ENCODE results near the gene RANBP6.
"Not testable (repeated sequence)": the region's sequence is repeated elsewhere in the genome, so short reads cannot be mapped to it uniquely, and the experiment has no call there.

The RANBP6 gene

DNA sequence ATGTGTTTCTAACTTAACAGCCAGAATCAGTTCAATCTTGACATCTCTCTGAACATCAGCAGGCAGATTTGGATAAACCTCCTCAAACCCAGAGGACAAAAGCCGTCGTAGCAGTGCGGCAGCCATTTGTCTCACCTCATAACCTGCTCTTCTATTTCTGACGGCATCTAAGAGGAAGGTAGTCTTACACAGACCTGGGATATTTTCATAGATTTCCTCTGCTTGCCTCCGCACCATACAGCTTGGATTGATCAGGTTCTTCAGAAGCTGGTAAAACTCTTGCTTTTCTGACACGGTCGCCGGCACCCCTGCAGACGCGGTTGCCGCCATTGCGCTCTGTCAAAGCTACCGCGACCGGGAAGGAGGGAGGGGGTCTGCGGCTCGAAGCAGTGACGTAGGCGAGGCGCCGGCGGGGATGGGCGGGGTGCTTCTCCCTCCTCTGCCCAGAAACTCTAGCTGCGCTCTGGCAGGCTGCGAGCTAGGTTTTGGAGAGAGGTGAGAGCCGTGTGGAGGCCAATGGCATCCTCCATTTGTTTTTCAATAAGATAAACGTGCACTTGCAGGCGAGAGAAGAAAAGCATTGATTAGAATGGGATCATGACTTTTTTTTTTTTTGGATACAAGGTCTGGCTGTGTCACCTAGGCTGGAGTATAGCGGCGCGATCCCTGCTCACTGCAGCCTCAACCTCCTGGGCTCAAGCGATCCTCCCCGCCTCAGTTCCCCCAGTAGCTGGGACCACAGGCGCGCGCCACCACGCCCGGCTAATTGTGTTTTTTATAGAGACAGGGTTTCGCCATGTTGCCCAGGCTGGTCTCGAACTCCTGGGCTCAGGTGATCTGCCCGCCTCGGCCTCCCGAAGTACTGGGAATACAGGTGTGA lies at the start of gene RANBP6:
RANBP6 (minus strand) TSS at position 347 of the 880 bp plus-strand sequence; CDS start at position 330, 17 bp downstream.
- TF ChIP-seq, protein P1, sequence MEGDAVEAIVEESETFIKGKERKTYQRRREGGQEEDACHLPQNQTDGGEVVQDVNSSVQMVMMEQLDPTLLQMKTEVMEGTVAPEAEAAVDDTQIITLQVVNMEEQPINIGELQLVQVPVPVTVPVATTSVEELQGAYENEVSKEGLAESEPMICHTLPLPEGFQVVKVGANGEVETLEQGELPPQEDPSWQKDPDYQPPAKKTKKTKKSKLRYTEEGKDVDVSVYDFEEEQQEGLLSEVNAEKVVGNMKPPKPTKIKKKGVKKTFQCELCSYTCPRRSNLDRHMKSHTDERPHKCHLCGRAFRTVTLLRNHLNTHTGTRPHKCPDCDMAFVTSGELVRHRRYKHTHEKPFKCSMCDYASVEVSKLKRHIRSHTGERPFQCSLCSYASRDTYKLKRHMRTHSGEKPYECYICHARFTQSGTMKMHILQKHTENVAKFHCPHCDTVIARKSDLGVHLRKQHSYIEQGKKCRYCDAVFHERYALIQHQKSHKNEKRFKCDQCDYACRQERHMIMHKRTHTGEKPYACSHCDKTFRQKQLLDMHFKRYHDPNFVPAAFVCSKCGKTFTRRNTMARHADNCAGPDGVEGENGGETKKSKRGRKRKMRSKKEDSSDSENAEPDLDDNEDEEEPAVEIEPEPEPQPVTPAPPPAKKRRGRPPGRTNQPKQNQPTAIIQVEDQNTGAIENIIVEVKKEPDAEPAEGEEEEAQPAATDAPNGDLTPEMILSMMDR (IDR thresholded peaks at IDR 0.05; ENCODE audit: unreplicated experiment in 3 of 3), result no peak
- Mint-ChIP-seq H3K36me3 (ENCODE audit: low read depth) (peaks cover 34% of the 10 kb centered on the region), H3K27ac (peak within 1 kb of the TSS; percentile 86 to 98 (median 95)), H3K27me3 (ENCODE audit: low read depth) (no peaks in the 10 kb centered on the region), H3K4me1 (peaks cover 36% of the 10 kb centered on the region), H3K4me3 (peak within 1 kb of the TSS; percentile 98 to 99 (median 99)), H3K9me3 (no peaks in the 10 kb centered on the region)

GRCh38 chr9:6063146-6063545 lies 47.7 kb upstream of the RANBP6 start:
- not testable (repeated sequence) for H3K27ac Mint-ChIP-seq; H3K27me3 Mint-ChIP-seq (ENCODE audit: low read depth); H3K4me3 Mint-ChIP-seq; H3K4me1 Mint-ChIP-seq; H3K36me3 Mint-ChIP-seq (ENCODE audit: low read depth); H3K9me3 Mint-ChIP-seq

- Mint-ChIP-seq H3K4me1 (no peaks in the 10 kb centered on the region), H3K36me3 (ENCODE audit: low read depth) (no peaks in the 10 kb centered on the region), H3K27me3 (ENCODE audit: low read depth) (peaks cover under 1% of the 10 kb centered on the region), H3K4me3 (no peak overlapping the region), H3K9me3 (peaks cover 6% of the 10 kb centered on the region), H3K27ac (no peak overlapping the region)
- TF ChIP-seq, protein P1 (IDR thresholded peaks at IDR 0.05; ENCODE audit: unreplicated experiment in 3 of 3), result no peak
These were observed 40.2 kb upstream of the RANBP6 start for GRCh38 chr9:6055666-6056065.

DNA sequence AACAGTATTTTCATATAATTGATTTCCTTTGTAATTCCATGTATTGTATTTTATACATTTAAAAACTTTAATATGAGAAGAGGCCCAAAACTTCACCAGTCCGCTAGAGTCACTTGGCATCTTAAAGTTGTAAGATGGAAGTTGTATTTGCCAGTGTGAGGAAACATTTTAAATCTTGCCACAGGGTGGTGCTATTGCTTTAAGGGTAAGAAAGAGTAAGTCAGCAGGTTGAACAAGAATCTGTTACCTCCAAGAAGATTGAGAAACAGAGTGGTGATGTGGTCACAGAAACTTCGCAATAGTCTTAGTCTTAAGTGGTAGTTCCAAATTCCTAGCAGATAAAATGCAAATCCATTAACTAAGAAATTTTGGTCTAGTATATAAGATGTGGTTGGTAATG lies 39.8 kb upstream of the RANBP6 start:
- Mint-ChIP-seq H3K9me3 (peaks cover 6% of the 10 kb centered on the region), H3K36me3 (ENCODE audit: low read depth) (no peaks in the 10 kb centered on the region), H3K27me3 (ENCODE audit: low read depth) (no peaks in the 10 kb centered on the region), H3K4me1 (no peaks in the 10 kb centered on the region), H3K4me3 (no peak overlapping the region), H3K27ac (no peak overlapping the region)
- TF ChIP-seq, protein P1 (IDR thresholded peaks at IDR 0.05; ENCODE audit: unreplicated experiment in 3 of 3), result peak; percentile 41 to 57 (median 47)

DNA sequence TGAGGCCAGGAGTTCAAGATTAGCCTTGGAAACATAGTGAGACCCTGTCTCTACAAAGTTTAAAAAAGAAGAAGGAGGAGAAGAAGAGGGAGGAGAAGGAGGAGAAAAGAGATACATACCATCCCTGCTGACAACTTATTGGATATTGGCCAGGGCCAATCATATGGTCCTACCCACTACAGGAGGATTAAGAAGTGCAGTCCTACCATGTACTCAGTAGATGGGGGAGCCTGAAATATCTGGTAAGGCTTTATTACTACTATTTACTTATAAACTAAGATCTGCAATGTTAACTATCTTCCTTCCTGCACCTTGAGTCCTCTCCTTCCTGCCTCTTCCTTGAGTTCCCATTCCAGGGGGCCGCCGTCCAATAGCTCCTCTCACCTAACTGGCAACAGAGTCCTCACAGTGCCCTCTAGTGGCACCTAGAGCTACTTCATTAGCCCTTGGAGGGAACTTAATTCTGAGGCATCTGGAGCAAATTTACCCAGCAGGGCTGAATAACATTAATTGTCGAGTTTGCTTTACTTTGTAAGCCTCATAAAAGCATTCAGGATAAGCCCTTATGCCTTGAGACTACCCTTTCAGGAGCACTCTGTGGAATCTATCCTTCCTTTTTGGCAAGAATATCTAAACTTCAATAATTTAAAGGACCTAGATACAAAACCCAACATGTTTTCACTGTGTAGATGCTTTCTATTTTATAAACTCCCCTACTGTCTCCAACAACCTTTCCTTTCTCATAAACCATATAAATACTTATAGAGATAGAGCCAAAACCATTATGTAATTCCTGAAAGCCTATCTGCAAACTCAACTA lies 39.1 kb upstream of the RANBP6 start:
- no peaks in the 10 kb centered on the region for H3K36me3 Mint-ChIP-seq (ENCODE audit: low read depth)
- no peaks in the 10 kb centered on the region for H3K27me3 Mint-ChIP-seq (ENCODE audit: low read depth)
- no peaks in the 10 kb centered on the region for H3K4me1 Mint-ChIP-seq
- H3K27ac Mint-ChIP-seq, result no peak overlapping the region
- H3K4me3 Mint-ChIP-seq, result no peak overlapping the region
- peaks cover 6% of the 10 kb centered on the region for H3K9me3 Mint-ChIP-seq
- TF ChIP-seq, protein P1 (IDR thresholded peaks at IDR 0.05; ENCODE audit: unreplicated experiment in 3 of 3), result peak; percentile 72 to 79 (median 72)

DNA sequence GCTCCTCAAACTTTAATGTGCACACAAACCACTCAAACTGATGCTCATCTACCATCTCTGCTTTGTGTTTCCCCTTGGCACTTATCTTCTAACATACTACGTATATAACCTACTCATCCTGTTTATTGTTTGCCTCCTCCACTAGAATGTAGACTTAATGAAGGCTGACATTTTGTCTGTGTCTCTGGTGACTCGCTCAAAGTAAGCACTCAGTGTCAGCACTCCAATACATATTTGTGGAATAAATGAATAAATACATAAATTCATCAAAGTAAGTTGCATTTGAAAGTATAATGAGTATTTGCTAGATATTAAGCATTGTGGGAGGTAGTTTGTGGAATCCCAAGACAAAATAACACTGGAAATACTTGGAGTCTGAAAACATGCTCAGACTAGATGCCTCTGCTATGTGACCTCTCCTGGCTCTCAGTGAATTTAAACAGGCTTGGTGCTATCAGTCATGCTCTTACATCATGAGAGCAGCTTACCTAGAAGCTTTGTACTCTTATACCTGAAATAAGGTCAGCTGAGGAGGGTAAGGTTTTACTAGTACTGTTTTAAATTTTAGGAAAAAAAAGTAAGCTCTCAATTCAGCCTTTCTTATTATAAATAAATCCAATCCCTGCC lies 37.0 kb upstream of the RANBP6 start:
- Mint-ChIP-seq H3K9me3 (no peaks in the 10 kb centered on the region), H3K27ac (no peak overlapping the region), H3K27me3 (ENCODE audit: low read depth) (no peaks in the 10 kb centered on the region), H3K4me1 (no peaks in the 10 kb centered on the region), H3K4me3 (no peak overlapping the region), H3K36me3 (ENCODE audit: low read depth) (no peaks in the 10 kb centered on the region)
- TF ChIP-seq, protein P1 (IDR thresholded peaks at IDR 0.05; ENCODE audit: unreplicated experiment in 3 of 3), result no peak

Data from nephron (organoid).